Measurements from ENCODE around the gene RNF4.

RNF4 gene

DNA sequence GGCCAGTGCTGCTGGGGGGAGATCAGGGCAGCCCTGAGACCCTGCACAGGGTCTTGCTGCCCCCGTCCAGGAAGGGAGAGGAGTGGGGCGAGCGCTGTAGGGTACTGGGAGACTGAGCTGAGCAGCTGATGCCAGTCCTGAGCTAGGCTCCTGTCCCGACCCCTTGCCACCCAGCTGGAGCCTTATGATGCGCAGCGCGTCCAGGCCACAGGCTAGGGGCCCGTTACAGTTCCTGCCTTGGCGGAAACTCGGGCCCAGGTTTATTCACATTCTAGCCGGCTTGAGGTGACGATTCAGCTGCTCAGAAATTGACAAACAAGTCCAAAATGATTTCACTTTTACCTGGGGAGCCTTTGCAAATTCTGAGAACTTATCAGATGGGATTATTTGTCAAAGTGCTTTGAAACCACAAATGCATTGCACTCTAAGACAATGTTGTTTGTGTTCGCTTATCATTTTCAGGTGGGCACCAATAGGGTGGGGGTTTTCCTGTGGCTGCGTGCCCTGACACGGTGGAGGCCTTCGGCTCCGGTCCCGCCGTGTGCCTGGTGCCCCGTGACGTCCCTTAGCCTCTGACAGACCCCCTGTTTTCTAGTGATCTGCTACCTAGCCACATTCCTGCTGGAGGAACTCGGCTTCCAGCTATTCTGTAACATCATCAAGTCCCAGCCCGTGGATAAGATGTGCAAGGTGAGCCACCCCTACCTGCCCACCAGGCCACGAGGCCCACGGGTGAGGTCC, 31.3 kb upstream of the RNF4 start:
- DNase-seq (ENCODE audit: insufficient read length, low spot score) (no peak), FAIRE-seq (no peak)

DNA sequence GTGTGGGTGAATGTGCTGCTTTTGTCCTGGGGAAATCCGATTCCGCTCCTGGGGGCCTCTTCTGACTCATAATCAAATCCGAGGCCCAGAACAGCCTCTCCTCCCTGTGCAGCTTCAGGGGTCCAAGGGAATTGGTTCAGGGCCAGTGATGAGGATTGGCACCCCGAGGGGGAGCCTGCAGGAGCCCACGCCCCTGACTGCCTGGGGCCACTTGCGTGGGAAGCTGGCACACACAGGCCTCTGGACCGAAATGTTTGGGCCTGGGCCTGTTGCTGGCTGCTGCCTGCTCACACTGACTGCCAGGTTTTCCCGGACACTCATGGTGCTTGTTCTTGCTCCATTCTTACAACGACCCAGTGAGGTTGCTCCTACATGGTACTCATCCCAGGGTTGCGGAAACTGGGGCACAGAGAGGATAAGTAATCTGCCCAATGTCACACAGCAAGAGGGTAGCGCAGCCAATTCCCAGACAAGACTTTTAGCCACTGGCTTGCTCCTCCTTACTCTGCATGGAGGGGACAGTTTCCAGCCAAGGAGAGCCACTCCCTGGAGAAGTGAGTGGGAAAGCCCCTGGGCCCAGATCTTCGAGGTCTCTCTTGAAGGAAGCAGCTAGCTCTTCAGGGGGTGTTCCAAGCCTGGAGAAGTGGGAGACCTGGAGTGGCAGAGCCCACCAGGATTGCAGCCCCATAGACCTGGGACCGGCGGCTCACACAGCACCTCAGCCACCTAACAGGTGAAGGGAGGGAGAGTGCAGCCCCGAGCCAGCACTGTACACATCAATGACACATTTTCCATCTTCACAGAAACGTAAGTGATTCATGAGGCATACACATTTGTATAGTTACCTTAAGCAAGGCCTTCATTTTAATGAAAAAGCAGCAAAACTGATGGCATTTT, 29.8 kb upstream of the RNF4 start:
- FAIRE-seq (no peak), DNase-seq (ENCODE audit: insufficient read length, low spot score) (no peak)

DNA sequence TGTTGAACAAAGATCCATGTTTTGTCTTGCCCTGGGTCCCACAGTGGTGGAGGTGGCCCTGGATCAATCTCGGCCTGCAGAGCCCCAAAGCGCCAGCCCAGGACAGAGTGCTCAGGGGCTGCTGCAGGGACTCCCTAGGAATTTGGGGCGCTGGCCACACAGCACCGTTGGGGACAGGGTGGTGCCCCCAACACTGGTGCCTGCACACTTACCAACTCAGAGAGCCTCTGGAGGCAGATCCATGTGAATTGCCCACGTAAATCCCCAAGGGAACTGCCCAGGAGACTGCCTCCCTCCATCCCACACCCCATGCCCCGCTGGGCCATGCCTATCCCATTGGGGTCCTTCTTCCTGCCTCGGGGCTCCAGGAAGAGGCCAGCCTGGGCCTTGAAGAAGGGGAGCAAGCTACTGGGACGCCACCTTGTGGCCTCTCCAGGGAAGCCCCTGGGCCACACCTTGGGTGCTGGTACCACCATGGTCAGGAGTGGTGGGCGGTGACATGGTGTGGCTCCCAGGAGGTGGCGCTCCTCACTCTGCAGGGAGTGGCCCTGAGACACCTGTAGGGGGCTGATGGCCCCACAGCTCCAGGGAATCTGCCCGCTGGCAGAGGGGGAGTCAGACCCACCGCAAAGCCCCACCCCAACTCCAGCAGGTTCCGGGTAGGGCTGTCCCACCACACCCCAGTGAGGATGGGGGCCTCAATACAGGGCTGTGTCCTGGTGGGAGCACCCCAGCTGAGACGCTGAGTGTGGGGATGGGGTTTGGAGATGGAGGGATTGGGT, 27.3 kb upstream of the RNF4 start:
- FAIRE-seq: peak; percentile 87
- peak; percentile 87 for DNase-seq (ENCODE audit: insufficient read length, low spot score)

DNA sequence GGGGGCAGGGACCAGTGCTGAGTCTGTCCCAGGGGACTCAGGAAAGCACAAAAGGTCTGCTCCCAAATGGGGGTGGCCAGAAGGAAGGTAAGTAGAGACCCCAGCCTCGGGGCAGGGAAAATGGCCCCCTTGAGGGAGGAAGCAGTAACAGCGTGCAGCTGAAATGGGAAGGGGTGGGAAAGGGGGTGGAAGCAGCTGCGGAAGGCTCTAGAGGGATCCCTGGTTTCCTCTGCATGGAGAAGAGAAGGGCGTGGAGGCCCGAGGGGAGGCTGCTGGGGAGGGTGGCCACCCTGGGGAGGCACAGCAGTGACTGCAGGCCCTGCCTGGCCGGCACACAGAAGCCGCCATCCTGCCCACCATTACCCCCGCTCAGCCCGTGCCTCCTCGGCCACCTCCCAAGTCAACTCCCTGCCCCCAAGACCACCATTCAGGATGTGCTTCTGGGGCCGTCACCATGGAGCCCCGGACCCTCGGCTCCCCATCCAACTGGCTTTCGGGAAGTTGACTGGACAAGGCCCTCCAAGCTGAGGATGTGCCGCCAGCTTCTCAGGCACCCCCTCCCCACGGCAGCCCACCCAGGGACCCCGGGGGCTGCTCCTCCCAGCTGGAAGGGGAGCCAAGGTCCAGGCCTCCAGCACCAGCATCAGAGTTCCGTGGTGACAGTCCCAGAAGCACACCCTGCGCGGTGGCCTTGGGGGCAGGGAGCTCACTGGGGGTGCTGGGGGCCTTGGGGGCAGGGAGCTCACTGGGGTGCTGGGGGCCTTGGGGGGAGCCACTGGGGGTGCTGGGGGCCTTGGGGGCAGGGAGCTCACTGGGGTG, 26.5 kb upstream of the RNF4 start:
- DNase-seq (ENCODE audit: insufficient read length, low spot score) (no peak), FAIRE-seq (no peak)

DNA sequence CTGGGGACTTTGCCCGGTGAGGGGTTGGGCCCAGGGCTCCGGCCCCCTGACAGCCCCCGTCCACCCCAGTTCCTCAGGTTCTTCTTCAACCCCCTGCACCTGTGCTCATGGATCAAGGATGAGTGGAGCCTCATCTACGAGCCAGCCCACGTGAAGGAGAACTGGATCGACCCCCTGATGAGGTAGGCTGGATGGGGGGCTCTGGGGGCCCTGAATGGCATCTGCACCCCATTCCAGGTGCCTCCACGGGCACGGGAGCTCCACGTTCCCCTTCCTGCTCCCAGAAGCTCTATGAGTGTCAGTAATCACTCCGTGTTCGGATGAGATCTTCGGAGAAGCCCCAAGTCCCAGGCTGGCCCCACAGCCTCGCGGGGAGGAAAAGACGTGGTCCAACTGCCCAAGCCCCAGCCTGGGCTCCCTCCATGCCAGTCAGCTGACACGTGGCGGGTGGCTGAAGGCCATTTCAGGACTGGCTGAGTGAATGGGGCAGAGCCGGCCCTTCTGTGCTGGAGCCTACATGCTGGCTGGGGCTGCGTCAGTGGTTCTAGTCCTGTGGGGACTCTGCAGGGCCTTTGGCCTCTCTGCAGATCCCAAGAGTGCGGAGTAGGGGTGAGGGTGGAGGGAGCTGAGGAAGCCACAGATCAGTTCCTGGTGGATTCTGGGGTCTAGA, 25.7 kb upstream of the RNF4 start:
- DNase-seq (ENCODE audit: insufficient read length, low spot score) (no peak), FAIRE-seq (no peak)

DNA sequence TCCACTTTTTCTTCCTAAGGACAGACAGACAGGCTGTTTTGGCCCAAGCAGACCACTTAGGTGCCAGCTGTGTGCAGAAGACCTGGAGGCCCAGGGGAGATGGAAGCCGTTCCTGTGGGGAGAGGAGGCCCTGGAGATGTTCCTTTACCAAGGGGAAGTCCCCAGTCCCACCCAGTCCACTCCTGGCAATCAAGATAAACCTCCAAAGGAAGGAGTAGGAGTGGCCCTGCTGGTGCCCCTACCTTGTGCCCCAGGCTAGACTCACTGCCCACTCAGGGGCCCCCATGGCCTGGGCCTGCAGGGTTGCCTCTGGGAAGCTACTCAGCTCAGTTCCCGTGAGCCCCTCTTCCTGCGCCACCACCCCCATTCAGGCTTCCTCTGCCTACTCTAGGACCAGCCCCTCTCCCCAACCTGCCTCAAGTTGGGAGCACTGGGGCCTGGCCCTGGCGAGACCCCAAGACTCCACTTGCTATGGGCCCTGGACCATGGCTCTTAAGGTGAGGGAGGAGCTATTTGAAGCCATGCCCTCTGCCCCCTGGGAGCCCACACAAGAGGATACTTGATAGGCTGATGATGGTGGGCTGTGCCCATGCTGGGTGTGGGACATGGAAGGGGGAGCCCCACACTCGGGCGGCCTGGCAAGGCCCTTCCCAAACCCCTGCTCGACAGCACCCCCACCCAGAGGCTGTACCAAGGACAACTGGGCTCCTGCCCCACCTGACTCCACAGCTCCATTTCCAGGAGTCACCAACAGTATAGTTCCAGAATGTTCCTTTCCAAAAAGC, 24.8 kb upstream of the RNF4 start:
- DNase-seq (ENCODE audit: insufficient read length, low spot score) (no peak), FAIRE-seq (no peak)

DNA sequence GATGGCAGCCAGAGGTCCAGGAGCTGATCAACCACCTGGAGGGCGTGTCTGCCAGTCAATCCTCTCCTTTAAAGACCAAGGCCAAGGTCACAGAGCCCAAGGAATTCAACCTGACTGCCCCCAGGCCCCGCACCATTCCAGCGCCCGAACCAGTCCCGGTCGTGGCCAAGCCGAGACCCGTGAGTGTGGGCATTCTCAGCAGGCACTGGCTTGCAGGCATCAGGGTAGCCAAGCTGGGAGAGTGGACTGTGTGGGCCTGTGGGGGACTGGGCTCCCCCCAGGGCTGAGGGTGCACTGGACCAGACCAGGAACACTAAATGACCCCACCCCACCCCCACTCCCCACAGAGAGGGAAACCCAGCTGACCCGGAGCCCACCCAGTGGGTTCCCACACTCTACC, 23.8 kb upstream of the RNF4 start:
- FAIRE-seq: no peak

DNA sequence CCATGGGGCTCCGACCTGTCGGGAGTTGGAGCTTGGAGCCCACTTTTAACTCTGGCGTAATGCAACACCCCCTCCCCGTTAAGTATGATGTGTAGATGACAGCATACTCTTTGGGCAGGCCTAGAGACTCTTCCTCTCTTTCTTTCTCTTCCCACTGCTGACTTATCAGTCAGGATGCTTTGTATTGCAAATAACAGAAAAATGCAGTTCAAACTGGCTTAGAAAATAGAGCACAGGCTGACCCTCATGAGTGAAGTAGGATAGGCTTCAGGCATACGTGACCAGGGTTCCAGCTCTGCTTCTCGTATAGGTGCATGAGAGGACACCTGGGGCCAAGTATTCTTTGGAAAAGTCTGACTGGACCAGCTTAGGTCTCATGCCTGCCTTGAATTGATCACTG, 23.3 kb upstream of the RNF4 start:
- DNase-seq (ENCODE audit: insufficient read length, low spot score) (no peak), FAIRE-seq (no peak)

More for the DNA sequence above, 23.8 kb upstream of the RNF4 start:
- DNase-seq (ENCODE audit: insufficient read length, low spot score): no peak

DNA sequence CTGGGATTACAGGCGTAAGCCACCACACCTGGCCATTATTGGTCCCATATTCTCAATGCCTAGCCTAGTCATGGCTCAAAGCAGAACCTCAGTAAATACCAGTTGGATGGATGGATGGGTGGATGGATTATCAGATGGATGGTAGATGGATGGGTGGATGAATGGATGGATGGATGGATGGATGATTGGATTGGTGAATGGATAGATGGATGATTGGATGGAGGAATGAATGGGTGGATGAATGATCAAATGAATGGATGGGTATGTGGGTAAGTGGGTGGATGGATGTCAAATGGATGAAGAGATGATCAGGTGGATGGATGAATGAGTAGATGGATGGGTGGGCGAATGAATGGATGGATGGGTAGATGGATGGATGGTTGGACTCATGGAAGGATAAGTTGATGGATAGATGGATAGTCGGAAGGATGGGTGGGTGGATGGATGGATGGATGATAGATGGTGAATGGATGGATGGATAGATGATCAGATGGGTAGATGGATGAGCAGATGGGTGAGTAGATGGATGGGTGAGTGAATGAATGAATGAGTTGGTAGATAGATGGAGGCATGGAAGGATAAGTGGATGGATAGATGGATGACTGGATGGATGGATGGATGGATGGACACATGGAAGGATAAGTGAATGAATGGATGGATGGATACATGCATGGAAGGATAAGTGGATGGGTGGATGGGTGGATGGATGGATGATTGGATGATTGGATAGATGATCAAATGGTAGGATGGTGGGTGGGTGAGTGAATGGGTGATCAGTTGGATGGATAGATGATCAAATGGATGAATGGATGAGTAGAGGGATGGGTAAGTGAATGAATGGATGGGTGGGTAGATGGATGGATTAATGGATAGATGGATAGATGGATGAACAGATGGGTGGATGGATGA, 22.0 kb upstream of the RNF4 start:
- DNase-seq (ENCODE audit: insufficient read length, low spot score): no peak
- peak; percentile 62 for FAIRE-seq

DNA sequence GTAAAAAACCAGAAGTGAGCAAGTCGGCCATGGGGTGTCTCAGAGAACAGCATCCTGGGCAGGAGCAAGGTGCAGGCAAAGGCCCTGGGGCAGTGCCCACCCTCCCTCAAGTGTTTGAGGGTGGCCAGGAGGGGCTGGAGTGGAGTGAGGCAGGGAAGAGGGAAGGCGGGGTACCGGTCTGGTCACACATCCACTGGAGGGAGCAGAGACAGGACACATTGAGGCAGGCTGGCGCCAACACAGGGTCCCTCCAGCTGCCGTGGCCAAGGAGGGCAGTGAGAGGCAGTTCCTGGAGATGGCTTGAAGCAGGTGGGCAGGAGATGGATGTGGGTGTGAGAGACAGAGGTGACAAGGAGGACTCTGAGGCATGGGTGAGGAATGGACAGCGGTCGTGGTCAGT, 20.3 kb upstream of the RNF4 start:
- no peak for FAIRE-seq
- DNase-seq (ENCODE audit: insufficient read length, low spot score): no peak

DNA sequence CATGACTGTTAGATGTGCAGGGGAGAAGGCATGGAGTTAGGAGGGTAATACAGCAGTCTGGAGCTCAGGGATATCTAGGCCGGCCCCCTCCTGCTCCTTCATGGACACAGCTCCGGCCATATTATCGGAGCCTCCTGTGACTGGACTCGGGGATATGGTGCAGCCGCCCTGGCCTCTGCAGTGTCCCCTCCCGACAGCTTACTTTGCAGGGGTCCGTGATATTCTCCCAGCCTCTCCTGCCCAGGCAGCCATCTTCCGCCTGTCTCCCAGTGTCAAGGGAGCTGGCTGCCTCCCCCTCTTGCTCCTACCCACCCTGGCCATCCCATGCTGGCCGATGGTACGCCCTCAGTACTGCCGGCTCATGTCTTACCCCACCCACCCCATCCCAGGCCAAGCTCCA, 19.9 kb upstream of the RNF4 start:
- DNase-seq (ENCODE audit: insufficient read length, low spot score): no peak

DNA sequence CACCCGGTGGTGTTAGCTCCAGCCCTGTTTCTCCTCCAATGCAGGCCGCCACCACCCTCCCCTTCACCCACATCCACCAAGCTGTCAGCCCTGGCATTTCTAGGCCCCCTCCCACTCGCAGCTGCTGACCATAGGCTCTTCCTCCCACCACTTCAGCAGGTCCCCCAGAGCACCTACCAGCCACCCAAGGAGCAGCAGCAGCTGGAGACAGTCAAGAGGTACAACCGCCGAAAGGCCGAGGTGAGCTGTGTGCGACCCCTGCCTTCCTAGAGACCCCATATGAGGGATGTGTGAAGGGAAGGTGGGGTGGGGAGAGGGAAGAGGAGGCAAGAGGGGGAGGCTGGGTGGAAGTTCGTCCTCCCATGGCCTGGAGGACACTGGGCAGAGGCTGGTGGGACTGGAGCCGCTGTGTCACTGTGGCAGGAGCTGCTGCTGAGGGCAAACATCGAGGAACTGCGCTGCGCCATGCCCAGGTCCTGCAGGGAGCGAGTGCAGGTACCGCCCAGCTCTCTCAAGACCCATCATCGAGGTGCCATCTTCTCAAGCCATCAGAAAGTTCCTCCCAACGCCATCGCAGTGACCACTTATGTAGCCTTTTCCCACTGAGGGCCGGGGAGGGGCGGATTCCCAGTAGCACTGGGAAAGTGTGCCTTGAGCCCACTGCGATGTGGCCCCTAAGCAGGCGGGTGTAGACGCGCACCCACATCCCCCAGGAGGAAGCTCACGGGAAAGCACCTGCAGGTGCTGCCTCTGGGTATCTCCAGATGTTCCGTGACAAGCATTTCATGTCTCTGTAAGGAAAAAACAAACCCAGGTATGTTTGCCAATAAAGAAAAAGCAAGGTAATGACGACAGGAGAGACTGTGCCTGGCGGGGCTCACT, 19.2 kb upstream of the RNF4 start:
- FAIRE-seq (no peak), DNase-seq (ENCODE audit: insufficient read length, low spot score) (no peak)

More for the DNA sequence above, 19.9 kb upstream of the RNF4 start:
- FAIRE-seq: no peak

DNA sequence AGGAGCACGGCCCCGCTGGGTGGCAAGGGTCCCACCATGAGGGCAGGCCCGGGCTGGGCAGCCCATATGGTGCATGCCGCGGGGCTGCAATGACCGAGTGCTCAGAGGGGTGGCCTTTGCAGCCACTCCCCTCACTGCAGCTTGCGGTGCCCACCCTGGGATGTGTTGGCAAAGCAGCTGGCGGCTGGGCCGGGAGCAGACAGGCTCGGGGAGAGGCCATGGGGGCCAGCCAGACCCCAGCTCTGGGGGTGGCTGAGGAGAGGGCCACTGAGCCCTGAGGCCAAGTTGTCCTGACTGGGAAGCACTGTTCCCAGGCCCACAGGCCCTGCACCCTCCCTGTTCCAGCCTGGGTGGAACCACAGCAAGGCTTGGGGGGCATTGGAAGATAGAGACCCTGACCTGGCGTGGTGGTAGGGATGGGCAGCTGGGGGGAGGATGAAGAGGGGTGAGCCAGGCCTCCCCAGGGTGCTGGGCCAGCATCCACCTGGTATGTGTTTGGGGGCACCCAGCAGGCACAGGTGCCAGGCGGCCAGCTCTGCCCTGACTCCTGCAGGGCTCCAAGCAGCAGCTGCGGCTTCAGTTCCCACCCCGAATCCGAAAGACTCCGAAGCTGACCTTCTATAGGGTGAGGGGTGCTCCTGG, 18.4 kb upstream of the RNF4 start:
- FAIRE-seq: no peak
- DNase-seq (ENCODE audit: insufficient read length, low spot score): no peak

DNA sequence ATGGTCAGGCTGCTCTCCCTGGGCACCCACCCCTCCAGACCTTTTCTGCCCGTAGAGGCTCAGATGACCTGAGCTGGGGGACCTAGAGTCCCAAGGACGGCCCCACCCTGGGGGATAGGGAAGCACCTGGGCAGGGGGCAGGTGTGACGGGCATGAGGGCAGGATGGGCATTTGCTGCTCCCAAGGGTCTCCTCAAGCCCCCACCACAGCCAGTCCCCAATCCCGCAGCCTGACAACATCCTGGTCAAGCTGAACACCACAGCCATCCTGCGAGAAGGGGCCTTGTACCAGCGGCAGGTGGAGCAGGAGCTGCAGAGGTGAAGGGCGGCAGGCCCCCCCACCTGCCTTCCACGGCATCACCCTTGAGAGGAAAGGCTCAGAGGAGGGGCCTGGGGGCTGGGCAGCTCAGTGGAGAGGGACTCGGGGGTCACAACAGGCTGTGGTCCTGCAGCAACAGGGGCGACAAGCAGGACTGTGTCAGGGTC, 17.8 kb upstream of the RNF4 start:
- DNase-seq (ENCODE audit: insufficient read length, low spot score) (no peak), FAIRE-seq (no peak)

DNA sequence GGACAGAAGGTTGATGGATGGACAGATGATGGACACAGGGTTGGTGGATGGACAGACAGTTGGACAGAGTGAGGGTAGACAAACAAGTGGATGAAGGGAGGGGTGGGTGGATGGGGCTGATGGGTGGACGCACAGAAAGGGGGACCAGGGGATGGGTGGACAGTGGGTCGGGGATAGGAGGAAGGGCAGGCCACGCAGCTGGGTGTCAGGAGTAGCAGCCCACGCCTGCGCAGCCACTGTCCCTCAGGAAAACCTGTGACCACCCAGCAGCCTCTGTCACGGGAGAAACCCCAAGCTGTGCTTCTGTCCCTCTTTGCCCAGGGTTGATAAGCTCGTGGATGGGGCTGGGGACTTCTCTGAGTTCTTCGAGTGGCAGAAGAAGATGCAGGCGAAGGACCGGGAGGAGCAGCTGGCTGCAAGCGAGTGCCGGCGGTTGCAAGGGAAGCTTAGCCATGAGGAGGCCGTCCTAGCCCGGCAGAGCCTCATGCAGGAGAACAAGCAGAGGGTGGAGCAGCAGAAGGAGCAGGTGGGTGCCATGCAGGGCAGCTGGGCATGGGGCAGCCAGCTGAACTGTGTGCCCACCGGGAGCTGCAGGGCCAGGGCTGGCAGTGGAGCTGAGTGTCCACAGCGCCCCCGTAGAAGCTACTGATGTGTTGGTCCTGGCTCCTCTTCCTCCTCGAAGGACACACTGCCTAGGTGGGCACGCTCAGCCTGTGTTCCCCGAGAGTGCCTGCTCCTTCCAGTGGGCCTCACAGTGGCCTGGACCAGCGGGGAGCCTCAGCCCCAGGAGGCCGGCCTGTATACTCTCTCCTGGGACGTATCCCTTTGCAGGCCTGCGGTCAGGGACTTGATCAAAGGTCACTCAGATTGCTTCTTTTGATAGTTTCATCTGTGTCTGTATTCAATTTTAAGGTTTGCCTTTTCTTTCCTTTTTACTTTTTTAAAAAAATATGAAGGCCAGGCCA, 16.8 kb upstream of the RNF4 start:
- DNase-seq (ENCODE audit: insufficient read length, low spot score): no peak
- no peak for FAIRE-seq

All from HTR-8/SVneo (cell line).